Central memory CD8-positive, alpha-beta T cell (primary cell): Measurements from ENCODE around the gene PRSS53.

ENCODE experiments used
- ATAC-seq: fragments of 150-1000 bp; cut with Tn5 transposase; replicated peaks from 2 replicates; pipeline ENCODE4 v1.10.0; 2022; ENCODE audit warnings: mild to moderate bottlenecking, moderate FRiP score, moderate number of reproducible peaks; ENCODE audit not compliant: poor library complexity, severe bottlenecking; ENCODE audit errors: extremely low read depth
- DNase-seq, 2 donors: peaks; one replicate each; pipeline ENCODE4 v3.0.0; 2021; ENCODE audit warnings: low spot score in 2 of 2
- H3K27ac Mint-ChIP-seq: one replicate; pipeline ENCODE4 v1.8.0; 2022; ENCODE audit warnings: low read depth, mild to moderate bottlenecking, moderate library complexity, mixed read lengths
- H3K27me3 Mint-ChIP-seq: one replicate; pipeline ENCODE4 v1.8.0; 2022; ENCODE audit warnings: mixed read lengths
- H3K36me3 Mint-ChIP-seq: one replicate; pipeline ENCODE4 v1.8.0; 2022; ENCODE audit warnings: mild to moderate bottlenecking, moderate library complexity, mixed read lengths; ENCODE audit not compliant: insufficient read depth
- H3K4me1 Mint-ChIP-seq: one replicate; pipeline ENCODE4 v1.8.0; 2022; ENCODE audit warnings: mixed read lengths
- H3K4me3 Mint-ChIP-seq: one replicate; pipeline ENCODE4 v1.8.0; 2022; ENCODE audit warnings: mild to moderate bottlenecking, moderate library complexity, mixed read lengths
- H3K9me3 Mint-ChIP-seq: one replicate; pipeline ENCODE4 v1.8.0; 2022; ENCODE audit warnings: mixed read lengths

The PRSS53 gene

GRCh38 chr16:31084584-31085302, 4.0 kb downstream of the PRSS53 start:
- H3K9me3 Mint-ChIP-seq: no peaks in the 10 kb centered on the region
- no peak overlapping the region for H3K27ac Mint-ChIP-seq
- peaks cover 13% of the 10 kb centered on the region for H3K4me1 Mint-ChIP-seq
- H3K4me3 Mint-ChIP-seq: no peak overlapping the region
- peaks cover 12% of the 10 kb centered on the region for H3K36me3 Mint-ChIP-seq
- no peak for ATAC-seq
- H3K27me3 Mint-ChIP-seq: no peaks in the 10 kb centered on the region
- no peak for DNase-seq

GRCh38 chr16:31083981-31084380, 4.8 kb downstream of the PRSS53 start:
- no peak overlapping the region for H3K4me3 Mint-ChIP-seq

DNA sequence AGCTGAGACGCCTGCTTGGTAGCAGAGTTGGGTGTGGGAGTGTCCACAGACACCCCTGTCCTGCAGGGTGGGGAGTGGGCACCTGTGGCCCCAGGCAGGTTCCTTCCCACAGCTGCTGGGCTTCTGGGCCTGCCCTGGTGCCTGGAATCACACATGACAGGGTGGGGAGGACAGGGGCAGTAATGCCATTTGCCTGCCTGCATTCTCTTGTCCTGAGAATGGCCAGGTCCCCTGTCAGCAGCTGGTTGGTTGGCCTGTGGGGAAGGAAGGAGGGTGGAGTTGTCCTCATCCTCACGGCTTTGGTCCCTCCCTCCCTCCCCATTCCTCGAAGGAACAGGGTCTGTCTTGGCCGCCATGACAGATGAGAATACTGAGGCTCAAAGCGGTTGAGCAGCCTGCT, 5.2 kb downstream of the PRSS53 start:
- H3K36me3 Mint-ChIP-seq: peaks cover 12% of the 10 kb centered on the region
- H3K9me3 Mint-ChIP-seq: no peaks in the 10 kb centered on the region
- H3K4me3 Mint-ChIP-seq: no peak overlapping the region
- H3K4me1 Mint-ChIP-seq: peaks cover 13% of the 10 kb centered on the region
- DNase-seq (no peak), ATAC-seq (no peak)
- no peaks in the 10 kb centered on the region for H3K27me3 Mint-ChIP-seq
- no peak overlapping the region for H3K27ac Mint-ChIP-seq

More at GRCh38 chr16:31083981-31084380, 4.8 kb downstream of the PRSS53 start:
- ATAC-seq (no peak), DNase-seq (no peak)
- peaks cover 12% of the 10 kb centered on the region for H3K36me3 Mint-ChIP-seq
- no peaks in the 10 kb centered on the region for H3K9me3 Mint-ChIP-seq
- H3K27ac Mint-ChIP-seq: no peak overlapping the region
- no peaks in the 10 kb centered on the region for H3K27me3 Mint-ChIP-seq
- H3K4me1 Mint-ChIP-seq: peaks cover 13% of the 10 kb centered on the region

- peaks cover 13% of the 10 kb centered on the region for H3K4me1 Mint-ChIP-seq
- H3K4me3 Mint-ChIP-seq: no peak overlapping the region
- no peak overlapping the region for H3K27ac Mint-ChIP-seq
- DNase-seq: no peak
- no peak for ATAC-seq
- no peaks in the 10 kb centered on the region for H3K27me3 Mint-ChIP-seq
- peaks cover 13% of the 10 kb centered on the region for H3K36me3 Mint-ChIP-seq
- H3K9me3 Mint-ChIP-seq: no peaks in the 10 kb centered on the region
Measured at GRCh38 chr16:31083081-31083480, 5.7 kb downstream of the PRSS53 start.

GRCh38 chr16:31082368-31083045, 6.2 kb downstream of the PRSS53 start:
- no peak overlapping the region for H3K4me3 Mint-ChIP-seq
- H3K36me3 Mint-ChIP-seq: peaks cover 17% of the 10 kb centered on the region
- DNase-seq: no peak

GRCh38 chr16:31081428-31082351, 7.1 kb downstream of the PRSS53 start:
- Mint-ChIP-seq H3K36me3 (peaks cover 21% of the 10 kb centered on the region), H3K4me1 (peaks cover 15% of the 10 kb centered on the region), H3K4me3 (no peak overlapping the region), H3K27me3 (no peaks in the 10 kb centered on the region), H3K9me3 (no peaks in the 10 kb centered on the region), H3K27ac (peak overlapping the region; percentile 78)
- no peak for DNase-seq
- no peak for ATAC-seq

More at GRCh38 chr16:31082368-31083045, 6.2 kb downstream of the PRSS53 start:
- no peak for ATAC-seq
- H3K4me1 Mint-ChIP-seq: peaks cover 13% of the 10 kb centered on the region
- peak overlapping the region; percentile 78 for H3K27ac Mint-ChIP-seq
- H3K9me3 Mint-ChIP-seq: no peaks in the 10 kb centered on the region
- H3K27me3 Mint-ChIP-seq: no peaks in the 10 kb centered on the region

DNA sequence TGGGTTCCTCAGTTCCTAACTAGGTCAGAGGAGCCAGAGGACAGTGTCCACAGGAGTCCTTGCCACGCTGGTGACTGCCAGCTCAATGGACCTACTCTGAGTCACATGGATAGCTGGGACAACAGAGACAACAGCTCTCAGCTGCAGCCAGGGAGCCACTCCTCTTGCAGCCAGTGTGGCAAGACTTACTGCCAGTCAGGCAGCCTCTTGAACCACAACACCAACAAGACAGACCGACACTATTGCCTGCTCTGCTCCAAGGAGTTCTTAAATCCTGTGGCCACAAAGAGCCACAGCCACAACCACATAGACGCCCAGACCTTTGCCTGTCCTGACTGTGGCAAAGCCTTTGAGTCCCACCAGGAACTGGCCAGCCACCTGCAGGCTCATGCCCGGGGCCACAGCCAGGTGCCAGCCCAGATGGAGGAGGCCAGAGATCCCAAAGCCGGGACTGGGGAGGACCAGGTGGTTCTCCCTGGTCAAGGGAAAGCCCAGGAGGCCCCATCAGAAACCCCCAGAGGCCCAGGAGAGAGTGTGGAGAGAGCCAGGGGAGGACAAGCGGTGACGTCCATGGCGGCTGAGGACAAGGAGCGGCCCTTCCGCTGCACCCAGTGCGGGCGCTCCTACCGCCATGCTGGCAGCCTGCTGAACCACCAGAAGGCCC, 7.9 kb downstream of the PRSS53 start:
- H3K9me3 Mint-ChIP-seq: no peaks in the 10 kb centered on the region
- H3K4me1 Mint-ChIP-seq: peaks cover 15% of the 10 kb centered on the region
- H3K4me3 Mint-ChIP-seq: no peak overlapping the region
- DNase-seq (no peak), ATAC-seq (no peak)
- peak overlapping the region; percentile 53 for H3K27ac Mint-ChIP-seq
- peaks cover 21% of the 10 kb centered on the region for H3K36me3 Mint-ChIP-seq
- no peaks in the 10 kb centered on the region for H3K27me3 Mint-ChIP-seq

GRCh38 chr16:31080035-31080629, 8.6 kb downstream of the PRSS53 start:
- Mint-ChIP-seq H3K36me3 (peaks cover 19% of the 10 kb centered on the region), H3K4me1 (peaks cover 17% of the 10 kb centered on the region), H3K27me3 (no peaks in the 10 kb centered on the region), H3K9me3 (no peaks in the 10 kb centered on the region), H3K27ac (peak overlapping the region; percentile 22), H3K4me3 (no peak overlapping the region)
- no peak for DNase-seq
- no peak for ATAC-seq

GRCh38 chr16:31079342-31079944, 9.3 kb downstream of the PRSS53 start:
- ATAC-seq (no peak), DNase-seq (no peak)
- no peak overlapping the region for H3K4me3 Mint-ChIP-seq
- peaks cover 24% of the 10 kb centered on the region for H3K4me1 Mint-ChIP-seq
- H3K27ac Mint-ChIP-seq: no peak overlapping the region
- no peaks in the 10 kb centered on the region for H3K9me3 Mint-ChIP-seq
- H3K36me3 Mint-ChIP-seq: peaks cover 23% of the 10 kb centered on the region
- no peaks in the 10 kb centered on the region for H3K27me3 Mint-ChIP-seq

DNA sequence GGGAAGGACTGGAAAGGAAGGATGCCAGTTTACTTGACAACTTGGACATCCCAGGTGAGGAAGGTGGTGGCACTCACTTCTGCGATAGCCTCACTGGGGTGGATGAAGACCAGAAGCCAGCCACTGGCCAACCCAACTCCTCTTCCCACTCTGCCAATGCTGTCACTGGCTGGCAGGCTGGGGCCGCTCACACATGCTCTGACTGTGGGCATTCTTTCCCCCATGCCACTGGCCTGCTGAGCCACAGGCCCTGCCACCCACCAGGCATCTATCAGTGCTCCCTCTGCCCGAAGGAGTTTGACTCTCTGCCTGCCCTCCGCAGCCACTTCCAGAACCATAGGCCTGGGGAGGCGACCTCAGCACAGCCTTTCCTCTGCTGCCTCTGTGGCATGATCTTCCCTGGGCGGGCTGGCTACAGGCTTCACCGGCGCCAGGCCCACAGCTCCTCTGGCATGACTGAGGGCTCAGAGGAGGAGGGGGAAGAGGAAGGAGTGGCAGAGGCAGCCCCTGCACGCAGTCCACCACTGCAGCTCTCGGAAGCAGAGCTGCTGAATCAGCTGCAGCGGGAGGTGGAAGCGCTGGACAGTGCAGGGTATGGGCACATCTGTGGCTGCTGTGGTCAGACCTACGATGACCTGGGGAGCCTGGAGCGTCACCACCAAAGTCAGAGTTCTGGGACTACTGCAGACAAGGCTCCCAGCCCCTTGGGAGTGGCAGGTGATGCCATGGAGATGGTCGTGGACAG, 10.0 kb downstream of the PRSS53 start:
- no peaks in the 10 kb centered on the region for H3K27me3 Mint-ChIP-seq
- peaks cover 25% of the 10 kb centered on the region for H3K4me1 Mint-ChIP-seq
- H3K4me3 Mint-ChIP-seq: no peak overlapping the region
- DNase-seq (no peak), ATAC-seq (no peak)
- no peaks in the 10 kb centered on the region for H3K9me3 Mint-ChIP-seq
- no peak overlapping the region for H3K27ac Mint-ChIP-seq
- H3K36me3 Mint-ChIP-seq: peaks cover 22% of the 10 kb centered on the region
